ENCODE results near the gene HAP1.
"Not testable (repeated sequence)": the region's sequence is repeated elsewhere in the genome, so short reads cannot be mapped to it uniquely, and the experiment has no call there.

The HAP1 gene

DNA sequence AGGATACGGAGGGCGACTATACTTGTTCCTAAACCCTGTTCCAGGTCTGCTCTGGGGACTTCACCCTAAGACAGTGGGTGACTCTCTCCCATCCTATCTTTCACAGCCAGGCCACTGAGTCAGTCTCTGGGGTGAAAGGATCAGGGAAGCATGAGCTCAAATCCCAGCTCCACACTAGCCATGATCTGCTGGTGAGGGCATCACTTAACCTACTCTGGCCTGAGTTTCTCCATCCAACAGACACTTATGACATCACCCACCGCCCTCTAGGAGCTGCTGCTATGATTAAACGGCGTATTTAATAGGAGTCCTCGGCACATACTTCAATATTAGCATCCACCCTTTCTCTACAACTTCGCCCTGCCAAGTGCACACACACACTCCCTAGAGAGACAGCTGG is 12.2 kb downstream of the HAP1 start:
- H3K9me3 Mint-ChIP-seq, result no peaks in the 10 kb centered on the region
- H3K4me3 Mint-ChIP-seq, result no peak overlapping the region
- peaks cover 43% of the 10 kb centered on the region for H3K27me3 Mint-ChIP-seq
- H3K36me3 Mint-ChIP-seq, result no peaks in the 10 kb centered on the region
- ATAC-seq, result no peak
- H3K27ac Mint-ChIP-seq, result no peak overlapping the region
- H3K4me1 Mint-ChIP-seq, result peaks cover 6% of the 10 kb centered on the region

DNA sequence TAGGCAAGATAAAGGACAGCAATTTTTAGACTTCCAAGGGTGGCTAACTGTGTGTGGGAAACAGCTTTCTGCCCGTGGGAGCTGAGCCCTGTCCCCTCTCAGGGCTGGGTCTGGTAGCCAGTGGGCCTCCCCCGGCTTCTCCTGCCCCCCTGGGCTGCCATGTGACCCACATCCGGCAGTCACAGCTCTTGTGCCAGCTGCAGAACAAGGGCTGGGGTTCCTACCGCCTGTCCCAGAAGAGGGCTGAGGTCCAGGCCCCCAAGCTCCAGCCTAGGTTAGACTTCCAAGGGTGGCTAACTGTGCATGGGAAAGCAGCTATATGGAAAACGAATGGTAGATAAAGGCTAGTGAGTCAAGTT is 16.2 kb downstream of the HAP1 start:
- Mint-ChIP-seq H3K4me1 (peaks cover 6% of the 10 kb centered on the region), H3K36me3 (no peaks in the 10 kb centered on the region), H3K27me3 (peaks cover 28% of the 10 kb centered on the region), H3K9me3 (no peaks in the 10 kb centered on the region), H3K4me3 (no peak overlapping the region), H3K27ac (no peak overlapping the region)
- no peak for ATAC-seq

DNA sequence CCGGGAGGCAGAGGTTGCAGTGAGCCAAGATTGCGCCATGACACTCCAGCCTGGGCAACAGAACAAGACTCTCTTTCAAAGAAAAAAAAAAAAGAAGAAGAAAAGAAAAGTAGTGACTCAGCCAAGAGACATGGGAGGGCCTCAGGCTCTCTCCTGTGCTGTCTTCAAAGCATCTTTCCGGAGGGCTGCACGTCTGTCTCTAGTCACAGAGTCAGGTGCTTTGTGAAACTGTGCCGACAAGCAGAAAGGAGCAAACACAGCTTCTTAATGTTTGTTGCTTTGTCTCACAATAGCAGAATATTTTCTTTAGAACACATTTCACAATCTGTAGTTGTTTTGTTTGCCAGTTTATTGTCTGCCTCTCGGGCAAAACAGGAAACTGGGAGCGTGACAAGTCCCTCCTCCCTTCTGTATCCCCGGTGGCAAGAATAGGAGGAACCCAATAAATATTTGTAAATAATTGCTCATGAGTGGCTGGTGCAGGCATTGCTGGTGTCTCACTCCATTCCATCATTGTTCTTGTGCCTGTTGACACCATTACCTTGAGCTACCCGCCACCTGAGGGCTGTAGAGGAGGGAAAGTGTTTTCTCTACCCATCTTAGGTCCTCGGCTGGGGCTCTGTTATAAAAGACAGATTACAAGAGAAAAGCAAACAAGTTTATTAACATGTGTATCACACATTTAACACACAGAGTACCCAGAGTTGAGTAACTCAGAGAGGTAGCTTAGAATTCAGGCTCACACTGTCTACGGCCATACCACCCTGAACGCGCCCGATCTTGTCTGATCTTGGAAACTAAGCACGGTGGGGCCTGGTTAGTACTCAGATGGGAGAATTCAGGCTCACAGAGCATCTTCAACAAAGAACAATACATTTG is 16.8 kb downstream of the HAP1 start:
- Mint-ChIP-seq H3K4me1 (peaks cover 6% of the 10 kb centered on the region), H3K27ac (peak overlapping the region; percentile 2), H3K9me3 (no peaks in the 10 kb centered on the region), H3K4me3 (no peak overlapping the region), H3K36me3 (no peaks in the 10 kb centered on the region), H3K27me3 (peaks cover 25% of the 10 kb centered on the region)
- ATAC-seq, result no peak

DNA sequence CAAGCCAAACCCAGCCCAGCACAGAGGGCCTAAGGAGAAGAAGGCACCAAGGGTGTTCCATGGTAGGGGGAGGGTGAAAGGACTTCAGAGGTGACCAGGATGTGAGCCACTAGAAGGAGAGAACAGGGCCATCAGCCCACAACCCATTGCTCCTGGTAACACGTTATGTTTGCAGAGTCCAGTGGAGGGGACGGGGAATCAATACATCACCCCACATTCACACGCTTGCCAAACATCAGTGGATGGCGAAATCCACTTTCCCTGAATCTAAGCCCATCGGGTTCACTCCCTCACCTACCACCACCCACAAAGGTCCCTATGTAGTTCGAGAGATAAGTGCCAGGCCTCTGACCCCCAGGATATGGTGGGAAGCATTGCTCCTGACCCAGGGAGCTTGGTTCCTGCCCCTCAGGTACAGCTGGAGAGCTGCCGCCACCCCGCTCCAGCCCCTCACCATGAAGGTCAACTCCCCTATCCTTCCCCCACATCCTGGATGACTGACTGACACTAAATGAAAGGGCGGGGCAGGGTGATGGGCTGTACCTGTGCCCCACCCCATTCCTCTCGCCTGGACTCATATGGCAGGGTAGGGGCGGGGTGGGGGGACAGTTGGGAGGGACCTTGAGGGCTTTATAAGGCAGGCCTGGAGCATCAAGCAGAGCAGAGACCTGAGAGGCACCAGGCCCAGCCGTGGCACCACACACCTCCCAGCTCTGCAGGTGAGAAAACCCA is 22.6 kb downstream of the HAP1 start, which contains the start of gene GAST:
Gene GAST, plus strand, starts transcription at position 663 of the 732 bp plus-strand sequence. CDS start 3,106 bp downstream, outside the sequence.
- Mint-ChIP-seq H3K9me3 (no peaks in the 10 kb centered on the region), H3K4me3 (no peak within 1 kb of the TSS), H3K27me3 (peaks cover 45% of the 10 kb centered on the region), H3K36me3 (no peaks in the 10 kb centered on the region), H3K4me1 (peaks cover 6% of the 10 kb centered on the region), H3K27ac (no peak within 1 kb of the TSS)
- ATAC-seq, result peak; percentile 32

DNA sequence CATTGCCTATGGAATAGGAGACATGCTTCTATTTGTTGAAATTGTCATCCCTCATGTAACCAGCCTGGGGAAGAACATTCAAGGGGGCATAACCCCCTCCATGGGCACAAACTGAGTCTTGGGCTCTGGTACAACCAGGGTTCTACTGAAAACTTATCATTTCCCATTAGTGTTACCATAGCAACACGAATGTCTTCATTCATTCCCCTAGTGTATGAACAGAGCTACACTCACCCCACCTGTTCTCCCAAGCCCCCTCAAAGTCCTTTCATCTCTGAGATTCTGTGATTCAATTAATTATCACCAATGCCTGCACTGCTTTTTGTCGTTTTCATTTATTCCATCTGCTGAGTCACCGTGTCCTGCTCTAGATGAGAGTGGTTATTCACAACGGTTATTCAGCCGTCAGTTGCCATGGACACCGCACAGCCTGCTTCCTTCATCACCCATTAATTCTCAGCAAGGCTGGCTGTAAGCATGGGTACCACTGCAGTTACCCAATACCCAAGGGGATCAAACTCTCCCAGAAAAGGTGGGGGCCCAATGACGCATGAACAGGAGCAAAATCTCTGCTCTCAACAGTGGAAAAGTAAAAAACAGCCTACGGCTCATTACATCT is 23.9 kb downstream of the HAP1 start:
- Mint-ChIP-seq H3K4me3 (no peak overlapping the region), H3K27ac (no peak overlapping the region), H3K9me3 (no peaks in the 10 kb centered on the region), H3K36me3 (no peaks in the 10 kb centered on the region), H3K4me1 (peaks cover 6% of the 10 kb centered on the region), H3K27me3 (peaks cover 37% of the 10 kb centered on the region)
- ATAC-seq, result no peak

DNA sequence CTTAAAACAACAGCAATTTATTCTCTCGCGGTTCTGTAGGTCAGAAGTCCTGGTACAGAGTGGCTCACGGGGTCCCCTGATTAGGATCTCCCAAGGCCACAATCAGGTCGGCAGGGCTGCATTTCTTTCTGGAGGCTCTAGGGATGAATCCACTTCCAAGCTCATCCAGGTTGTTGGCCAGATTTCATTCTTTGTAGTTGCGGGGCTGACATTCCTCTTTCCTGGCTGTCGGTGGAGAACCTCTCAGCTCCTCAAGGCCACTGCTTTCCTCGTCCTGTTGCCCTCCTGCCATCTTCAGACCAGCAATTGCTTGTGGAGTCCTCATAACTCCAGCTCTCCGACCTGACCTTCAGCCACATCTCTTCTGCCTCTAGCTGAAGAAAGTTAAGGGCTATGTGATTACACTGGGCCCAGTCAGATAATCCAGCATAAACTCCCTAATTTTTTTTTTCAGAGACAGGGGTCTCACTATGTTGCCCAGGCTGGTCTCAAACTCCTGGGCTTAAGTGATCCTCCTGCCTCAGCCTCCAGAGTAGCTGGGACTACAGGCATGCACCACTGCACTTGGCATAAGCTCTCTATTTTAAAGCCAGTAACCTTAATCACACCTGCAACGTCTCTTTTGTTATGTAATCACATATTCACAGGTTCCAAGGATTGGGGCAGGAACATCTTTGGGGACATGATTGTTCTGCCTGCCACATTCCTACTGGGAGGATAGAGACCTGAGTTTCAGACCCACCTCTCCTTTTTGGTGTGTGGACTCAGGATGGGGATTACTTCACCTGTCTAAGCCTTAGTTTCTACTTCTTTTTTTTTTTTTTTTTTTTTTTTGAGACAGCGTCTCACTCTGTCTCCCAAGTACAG is 26.4 kb downstream of the HAP1 start:
- no peaks in the 10 kb centered on the region for H3K9me3 Mint-ChIP-seq
- H3K4me3 Mint-ChIP-seq, result no peak overlapping the region
- peaks cover 6% of the 10 kb centered on the region for H3K4me1 Mint-ChIP-seq
- ATAC-seq, result no peak
- no peak overlapping the region for H3K27ac Mint-ChIP-seq
- peaks cover 37% of the 10 kb centered on the region for H3K27me3 Mint-ChIP-seq
- H3K36me3 Mint-ChIP-seq, result no peaks in the 10 kb centered on the region

DNA sequence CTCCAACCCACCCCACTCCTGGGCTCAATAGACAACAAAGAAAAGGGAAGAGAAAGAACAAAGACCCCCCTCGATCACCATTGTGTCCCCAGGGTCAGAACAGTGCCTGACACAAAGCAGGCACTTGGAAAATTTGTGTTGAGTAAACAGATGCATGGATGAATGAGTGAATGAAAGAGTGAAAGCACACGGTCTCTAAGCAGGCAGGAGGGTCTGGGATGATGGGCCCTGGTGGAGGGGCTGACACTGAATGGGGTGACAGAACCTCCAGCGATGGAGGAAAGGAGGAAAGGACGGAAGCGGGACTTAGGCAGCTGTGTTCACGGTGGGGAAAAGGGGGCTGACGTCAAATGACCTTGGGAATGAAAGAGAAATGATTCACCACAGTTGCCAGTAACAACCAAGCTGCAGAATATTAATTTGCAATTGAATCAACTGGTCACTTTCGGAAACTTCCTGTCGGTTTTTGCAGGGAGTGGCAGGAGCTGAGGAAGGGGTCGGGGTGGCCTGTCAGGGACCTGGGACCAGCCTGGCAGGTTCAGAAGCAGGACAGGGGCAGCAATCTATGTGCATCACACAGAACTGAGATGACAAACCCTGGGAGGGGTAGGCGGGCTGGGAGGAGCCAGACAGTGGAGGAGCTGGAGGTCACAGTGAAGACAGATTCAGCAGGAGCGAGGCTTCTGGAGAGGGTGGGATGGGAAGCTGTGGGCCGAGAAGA is 29.0 kb downstream of the HAP1 start:
- peaks cover 23% of the 10 kb centered on the region for H3K27me3 Mint-ChIP-seq

DNA sequence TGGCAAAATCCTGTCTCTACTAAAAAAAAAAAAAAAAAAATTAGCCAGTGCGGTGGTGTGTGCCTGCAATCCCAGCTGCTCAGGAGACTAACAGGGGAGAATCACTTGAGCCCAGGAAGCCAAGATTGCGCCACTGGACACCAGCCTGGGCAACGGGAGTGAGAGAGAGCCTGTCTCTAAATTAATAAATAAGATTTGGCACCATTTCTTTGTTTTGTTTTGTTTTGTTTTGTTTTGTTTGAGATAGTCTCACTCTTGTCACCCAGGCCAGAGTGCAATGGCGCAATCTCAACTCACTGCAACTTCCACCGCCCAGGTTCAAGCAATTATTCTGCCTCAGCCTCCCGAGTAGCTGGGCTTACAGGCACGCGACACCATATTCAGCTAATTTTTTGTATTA is 31.7 kb downstream of the HAP1 start:
- ATAC-seq, result no peak
- H3K27ac Mint-ChIP-seq, result no peak overlapping the region
- no peaks in the 10 kb centered on the region for H3K4me1 Mint-ChIP-seq
- H3K4me3 Mint-ChIP-seq, result no peak overlapping the region
- H3K27me3 Mint-ChIP-seq, result peaks cover 19% of the 10 kb centered on the region
- no peaks in the 10 kb centered on the region for H3K36me3 Mint-ChIP-seq
- H3K9me3 Mint-ChIP-seq, result no peaks in the 10 kb centered on the region

More for the DNA sequence above, 29.0 kb downstream of the HAP1 start:
- Mint-ChIP-seq H3K4me1 (peaks cover 2% of the 10 kb centered on the region), H3K9me3 (no peaks in the 10 kb centered on the region), H3K4me3 (no peak overlapping the region), H3K27ac (no peak overlapping the region), H3K36me3 (no peaks in the 10 kb centered on the region)
- ATAC-seq, result peak; percentile 27

DNA sequence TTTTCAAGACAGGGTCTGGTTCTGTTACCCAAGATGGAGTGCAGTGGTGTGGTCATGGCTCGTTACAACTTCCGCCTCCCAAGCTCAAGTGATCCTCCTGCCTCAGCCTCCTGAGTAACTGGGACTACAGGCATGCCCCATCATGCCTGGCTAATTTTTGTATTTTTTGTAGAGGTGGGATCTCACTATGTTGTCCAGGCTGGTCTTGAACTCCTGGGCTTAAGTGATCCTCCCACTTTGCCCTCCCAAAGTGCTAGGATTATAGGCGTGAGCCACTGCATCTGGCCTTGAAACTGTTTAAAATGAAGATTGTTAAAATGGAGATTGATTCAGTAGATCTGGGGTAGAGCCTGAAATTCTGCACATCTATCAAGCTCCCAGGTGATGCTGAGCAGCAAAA is 33.6 kb downstream of the HAP1 start:
- H3K4me3 Mint-ChIP-seq, H3K27ac Mint-ChIP-seq, H3K9me3 Mint-ChIP-seq, H3K36me3 Mint-ChIP-seq, H3K4me1 Mint-ChIP-seq, ATAC-seq: not testable (repeated sequence)
- H3K27me3 Mint-ChIP-seq, result peaks cover 11% of the 10 kb centered on the region

DNA sequence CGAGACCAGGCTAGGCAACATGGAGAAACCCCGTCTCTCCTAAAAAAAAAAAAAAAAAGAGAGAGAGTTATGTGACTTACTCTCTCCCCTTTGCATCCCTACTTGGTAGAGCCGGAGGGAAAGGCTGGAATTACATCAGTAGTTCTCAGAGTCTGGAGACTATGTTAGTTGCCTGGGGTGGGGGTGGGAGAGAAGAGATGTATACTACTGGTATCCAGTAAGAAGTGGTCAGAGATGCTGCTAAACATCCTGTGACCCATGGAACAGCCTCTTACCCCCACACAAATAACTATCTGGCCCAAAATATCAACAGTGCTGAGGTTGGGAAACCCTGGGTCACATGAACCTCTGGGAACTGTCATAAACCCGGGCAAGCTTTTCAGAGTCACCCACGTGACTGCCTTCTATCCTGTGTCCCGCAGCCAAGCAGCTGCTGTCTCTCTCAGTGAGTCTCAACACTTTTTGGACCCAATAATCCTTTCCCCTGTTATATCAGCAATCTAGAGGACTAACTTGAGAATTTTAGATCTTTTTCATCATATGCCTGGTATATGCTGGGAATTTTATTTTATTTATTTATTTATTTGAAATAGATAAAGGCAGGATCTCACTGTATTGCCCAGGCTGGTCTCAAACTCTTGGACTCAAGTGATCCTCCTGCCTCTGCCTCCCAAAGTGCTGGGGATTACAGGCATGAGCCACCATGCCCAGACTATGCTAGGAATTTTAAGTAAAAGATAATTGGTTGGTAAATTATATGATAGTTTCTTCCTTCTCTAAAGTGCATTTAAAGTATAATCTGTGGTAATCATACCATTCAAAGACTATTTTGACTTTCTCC is 37.1 kb downstream of the HAP1 start:
- peaks cover 24% of the 10 kb centered on the region for H3K36me3 Mint-ChIP-seq
- no peaks in the 10 kb centered on the region for H3K9me3 Mint-ChIP-seq
- peaks cover 14% of the 10 kb centered on the region for H3K4me1 Mint-ChIP-seq
- peaks cover 8% of the 10 kb centered on the region for H3K27me3 Mint-ChIP-seq
- no peak overlapping the region for H3K4me3 Mint-ChIP-seq
- H3K27ac Mint-ChIP-seq, result no peak overlapping the region
- no peak for ATAC-seq

DNA sequence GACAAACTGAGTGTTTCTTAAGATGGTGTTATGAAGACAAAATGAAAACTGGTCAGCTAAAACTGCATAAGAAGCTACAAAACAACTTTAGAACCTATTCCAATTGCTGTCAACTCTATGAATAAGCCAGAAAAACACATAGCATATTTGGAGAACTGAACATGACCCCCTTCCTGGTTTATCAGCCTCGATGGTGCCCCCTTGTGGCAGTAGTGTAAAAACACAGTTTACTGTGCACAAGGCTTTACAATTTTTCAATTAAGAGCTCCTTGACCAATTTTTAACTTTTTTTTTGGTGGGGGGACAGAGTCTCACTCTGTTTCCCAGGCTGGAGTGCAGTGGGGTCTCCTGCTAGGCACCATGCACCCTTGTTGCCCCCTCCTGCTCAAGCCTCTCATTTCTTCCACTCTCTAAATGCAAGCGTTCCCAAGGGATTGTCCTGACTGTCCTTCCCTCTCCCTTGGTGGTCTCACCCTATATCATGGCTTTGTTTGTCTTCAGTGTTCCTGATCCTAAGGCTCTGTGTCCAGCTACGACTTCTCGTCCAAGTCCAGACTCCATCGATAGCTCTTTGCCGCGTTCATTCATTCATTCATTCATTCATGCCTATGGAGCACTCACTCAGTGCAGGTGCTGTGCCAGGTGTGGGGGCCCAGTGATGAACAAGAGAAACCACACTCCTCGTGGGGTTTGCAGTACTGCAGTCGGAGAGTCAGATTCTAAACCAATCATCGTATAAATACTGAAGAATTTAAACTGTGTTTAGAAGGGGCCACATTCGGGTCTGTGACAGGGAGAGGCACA is 38.3 kb downstream of the HAP1 start:
- peak; percentile 70 for ATAC-seq
- Mint-ChIP-seq H3K4me3 (no peak overlapping the region), H3K9me3 (no peaks in the 10 kb centered on the region), H3K27me3 (no peaks in the 10 kb centered on the region), H3K36me3 (peaks cover 33% of the 10 kb centered on the region), H3K4me1 (peaks cover 23% of the 10 kb centered on the region), H3K27ac (no peak overlapping the region)

DNA sequence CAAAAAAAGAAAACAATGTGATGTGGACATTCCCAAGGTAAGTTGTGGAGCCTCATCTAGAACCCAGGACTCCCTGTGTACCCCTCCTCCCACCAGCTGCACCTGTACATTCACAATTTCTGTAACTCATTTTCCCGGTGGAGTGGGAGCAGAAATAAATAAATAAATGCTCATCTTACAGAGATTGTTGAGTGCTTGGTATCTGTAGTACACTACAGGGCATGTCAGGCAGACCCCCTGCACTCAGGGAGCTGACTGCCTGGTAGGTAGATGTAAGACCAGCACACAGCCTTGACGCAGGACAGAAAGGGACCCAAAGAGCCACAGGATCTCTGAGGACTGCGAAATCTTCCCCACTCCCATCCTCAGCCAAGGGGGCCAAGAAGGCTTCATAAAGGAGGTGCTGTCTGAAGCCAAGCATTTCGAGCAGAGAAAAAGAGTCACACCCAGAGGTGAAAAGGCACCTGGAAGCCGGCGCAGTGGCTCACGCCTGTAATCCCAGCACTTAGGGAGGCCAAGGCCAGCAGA is 39.2 kb downstream of the HAP1 start:
- peaks cover 23% of the 10 kb centered on the region for H3K4me1 Mint-ChIP-seq
- H3K4me3 Mint-ChIP-seq, result no peak overlapping the region
- no peak for ATAC-seq
- H3K27ac Mint-ChIP-seq, result no peak overlapping the region
- peaks cover 39% of the 10 kb centered on the region for H3K36me3 Mint-ChIP-seq
- H3K9me3 Mint-ChIP-seq, result no peaks in the 10 kb centered on the region
- no peaks in the 10 kb centered on the region for H3K27me3 Mint-ChIP-seq

Data from stimulated activated memory B cell treated with anti-CD40 and anti-IgM and Interleukin-4, amounts not matched to agents 10 μg/mL and 1 μg/mL and 100 μg/mL, for 72 hours (primary cell).